Spleen (tissue), 11 donors: ENCODE results near the gene P2RY11. TPM values are rescaled to one million over a fixed set of nuclear protein-coding genes. Genes with fewer than 3 reads are reported as not detected.

Experiments used
- DNase-seq: peaks from one replicate; pipeline ENCODE4 v3.0.0-alpha.2; 2020
- H3K27ac ChIP-seq, 8 donors: fragments of 200-600 bp; sonication (generic) in 7 of 8; 1 replicate in 4 of 8; 2 replicates in 4 of 8; pipeline versions ENCODE4 v1.5.0 to v1.8.0; 2016 to 2021; ENCODE audit warnings: inconsistent platforms in 4 of 8, mild to moderate bottlenecking in 4 of 8, moderate library complexity in 1 of 8
- H3K27me3 ChIP-seq, 7 donors: fragments of 200-600 bp; sonication (generic) in 6 of 7; replicated peaks in 1 of 7; 1 replicate in 4 of 7; 2 replicates in 3 of 7; pipeline versions ENCODE4 v1.5.0 to v1.8.0; 2016 to 2021; ENCODE audit warnings: inconsistent platforms in 3 of 7, mild to moderate bottlenecking in 1 of 7
- H3K36me3 ChIP-seq, 6 donors: fragments of 200-600 bp; sonication (generic) in 5 of 6; 1 replicate in 4 of 6; 2 replicates in 2 of 6; pipeline versions ENCODE4 v1.5.0 to v1.8.0; 2016 to 2021; ENCODE audit warnings: inconsistent platforms in 2 of 6
- H3K4me1 ChIP-seq, 6 donors: fragments of 200-600 bp; sonication (generic) in 5 of 6; 1 replicate in 3 of 6; 2 replicates in 3 of 6; pipeline versions ENCODE4 v1.5.0 to v1.8.0; 2016 to 2021; ENCODE audit warnings: inconsistent platforms in 3 of 6
- H3K4me3 ChIP-seq, 8 donors: fragments of 200-600 bp; sonication (generic) in 7 of 8; 1 replicate in 4 of 8; 2 replicates in 4 of 8; pipeline versions ENCODE4 v1.5.0 to v1.8.0; 2016 to 2021; ENCODE audit warnings: inconsistent platforms in 4 of 8, mild to moderate bottlenecking in 4 of 8, moderate library complexity in 2 of 8
- H3K9me3 ChIP-seq, 8 donors: fragments of 200-600 bp; sonication (generic) in 7 of 8; 1 replicate in 4 of 8; 2 replicates in 4 of 8; pipeline versions ENCODE4 v1.5.0 to v1.8.0; 2016 to 2021; ENCODE audit warnings: inconsistent platforms in 4 of 8
- CTCF ChIP-seq, 11 experiments: fragments of 200-600 bp in 7 of 11; fragments of 450-650 bp in 4 of 11; sonication (generic) in 4 of 11; IDR thresholded peaks in 8 of 11; conservative IDR thresholded peaks in 3 of 11; 1 replicate in 7 of 11; 2 replicates in 4 of 11; pipeline versions ENCODE4 v1.4.0 to v1.8.0; 2016 to 2021; ENCODE audit warnings: antibody characterized with exemption in 11 of 11, inconsistent platforms in 4 of 11, mild to moderate bottlenecking in 1 of 11
- POLR2A ChIP-seq, 3 donors: fragments of 450-650 bp; IDR thresholded peaks; one replicate each; pipeline ENCODE4 v1.5.1; 2017; ENCODE audit warnings: antibody characterized with exemption in 3 of 3, mild to moderate bottlenecking in 1 of 3
- POLR2AphosphoS5 ChIP-seq, 3 donors: sonication (generic); formaldehyde crosslinking; IDR thresholded peaks; one replicate each; pipeline ENCODE4 v1.5.1; 2017; ENCODE audit warnings: antibody characterized with exemption in 3 of 3
- WGBS, 5 donors: extraction: QIAGEN DNeasy Blood & Tissue Kit in 3 of 5; methylation state at CpG; one replicate each; pipeline versions ENCODE4 v1.1.5 to v1.1.7; 2013 to 2018; 5-methylcytosine and 5-hydroxymethylcytosine counted together
- intact Hi-C: fragments of 100-400 bp; cut with DNase I; formaldehyde crosslinking; loops from one replicate; pipeline ENCODE4 v1.15.0; 2023; ENCODE audit warnings: low total_unique reads
- polyA plus RNA-seq, 3 donors: library from polyadenylated mRNA; stranded (reverse); fragments of 200-250 nt; gene quantifications; one replicate each; pipeline ENCODE4 v1.2.1, GENCODE V29; 2013
- total RNA-seq, 7 donors: library from RNA; depleted of rRNA in 3 of 7; stranded (reverse); fragments of >200 nt in 3 of 7; fragmentation: NEBNext Ultra II Directional in 4 of 7; extraction: Animal tissue kit (Norgen Biotek cat#: 25700) in 4 of 7; gene quantifications; one replicate each; pipeline versions ENCODE4 v1.1.0 to v1.2.1, GENCODE V29; 2016 to 2021
- donor health status: healthy with polysubstance abuse.
- donor health status: DM: no; HTN: no; CAD: no; lungs with moderate emphysema.
- donor health status: DM: no; HTN: no; CAD: no.
- donor health status: Bipolar disorder and iron deficiency.
- donor health status: healthy.
- donor health status: DM: no; HTN: no; CAD: no.
- donor health status: DM: yes; HTN: yes; CAD: no.

P2RY11 gene
- total and polyA plus RNA-seq, 10 donors = 7.9 to 24.2 (median 16.9) TPM

DNA sequence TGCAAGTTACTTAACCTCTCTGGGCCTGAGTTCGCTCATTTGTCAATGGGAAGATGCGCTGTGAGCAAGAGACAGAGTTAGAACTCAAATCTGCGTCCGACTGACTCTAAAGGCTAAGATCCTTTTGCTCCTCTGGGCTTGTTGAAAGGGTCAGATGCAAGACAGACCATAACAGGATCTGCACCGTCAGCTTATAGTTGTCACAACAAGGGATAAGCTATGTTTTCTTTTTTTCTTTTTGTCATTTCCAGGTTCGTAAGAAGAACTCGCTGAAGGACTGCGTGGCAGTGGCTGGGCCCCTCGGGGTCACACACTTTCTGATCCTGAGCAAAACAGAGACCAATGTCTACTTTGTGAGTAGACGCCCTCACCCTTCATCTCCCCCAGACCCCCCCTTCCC lies 4.2 kb upstream of the P2RY11 start:
- WGBS, 5 donors = 54 to 82% (median 69%) methylated on average over 10 of the region's 10 CpGs
- no peak for TF ChIP-seq POLR2AphosphoS5 (IDR thresholded peaks at IDR 0.05)
- Histone ChIP-seq H3K27me3 (no peaks in the 10 kb centered on the region), H3K9me3 (no peaks in the 10 kb centered on the region), H3K4me3 (peak overlapping the region in 7 of 8 donors; percentile 88 to 99 (median 92)), H3K36me3 (peaks cover 5 to 46% (median 44%) of the 10 kb centered on the region in 6 donors), H3K27ac (peak overlapping the region in 6 of 8 donors; percentile 86 to 95 (median 92)), H3K4me1 (peaks cover 25 to 99% (median 78%) of the 10 kb centered on the region in 6 donors)
- no peak for DNase-seq
- intact Hi-C loops = no loop called here

- TF ChIP-seq CTCF (IDR thresholded peaks at IDR 0.05 in 8 of 11, conservative IDR thresholded peaks at IDR 0.05 in 3 of 11) = no peak
- no peak for TF ChIP-seq POLR2A (IDR thresholded peaks at IDR 0.05)
- TF ChIP-seq POLR2AphosphoS5 (IDR thresholded peaks at IDR 0.05) = no peak
- Histone ChIP-seq H3K36me3 (peaks cover 5 to 46% (median 44%) of the 10 kb centered on the region in 6 donors), H3K9me3 (no peaks in the 10 kb centered on the region), H3K4me1 (peaks cover 26 to 99% (median 78%) of the 10 kb centered on the region in 6 donors), H3K27me3 (no peaks in the 10 kb centered on the region), H3K27ac (peak overlapping the region in 1 of 8 donors; percentile 11), H3K4me3 (peak overlapping the region in 1 of 8 donors; percentile 92)
- intact Hi-C loops = no loop called here
- no peak for DNase-seq
- WGBS, 5 donors = 89 to 100% (median 92%) methylated on average over 3 to 14 of the region's 14 CpGs
Observed at GRCh38 chr19:10107817-10108367, 3.6 kb upstream of the P2RY11 start.

DNA sequence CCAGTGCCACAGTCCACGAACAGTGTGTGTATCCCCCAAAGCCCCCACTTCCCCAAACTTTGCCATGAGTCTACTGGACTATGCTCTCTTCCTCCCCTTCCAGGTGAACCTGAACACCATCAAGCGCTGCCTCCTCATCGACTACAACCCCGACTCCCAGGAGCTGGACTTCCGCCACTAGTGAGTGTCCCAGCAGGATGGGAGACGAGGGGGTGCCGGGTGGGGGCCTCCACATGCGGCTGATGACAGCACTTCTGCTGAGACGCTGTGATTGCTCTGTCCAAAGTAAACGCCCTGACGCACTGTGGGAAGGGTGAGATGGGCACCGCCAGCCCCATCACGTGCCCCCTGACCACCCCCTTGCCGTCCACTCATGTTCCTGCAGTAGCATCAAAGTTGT lies 2.0 kb upstream of the P2RY11 start:
- no peak overlapping the region for H3K4me3 ChIP-seq
- peaks cover 5 to 57% (median 53%) of the 10 kb centered on the region in 6 donors for H3K36me3 ChIP-seq
- WGBS, 5 donors = 90 to 96% (median 92%) methylated on average over 12 to 14 of the region's 14 CpGs
- intact Hi-C loops = no loop called here
- no peak for DNase-seq
- H3K27ac ChIP-seq = peak overlapping the region in 1 of 8 donors; percentile 87
- TF ChIP-seq POLR2A (IDR thresholded peaks at IDR 0.05) (no peak), POLR2AphosphoS5 (IDR thresholded peaks at IDR 0.05) (no peak), CTCF (IDR thresholded peaks at IDR 0.05 in 8 of 11, conservative IDR thresholded peaks at IDR 0.05 in 3 of 11) (no peak)
- no peaks in the 10 kb centered on the region for H3K27me3 ChIP-seq
- H3K9me3 ChIP-seq = no peaks in the 10 kb centered on the region
- H3K4me1 ChIP-seq = peaks cover 29 to 99% (median 84%) of the 10 kb centered on the region in 6 donors

DNA sequence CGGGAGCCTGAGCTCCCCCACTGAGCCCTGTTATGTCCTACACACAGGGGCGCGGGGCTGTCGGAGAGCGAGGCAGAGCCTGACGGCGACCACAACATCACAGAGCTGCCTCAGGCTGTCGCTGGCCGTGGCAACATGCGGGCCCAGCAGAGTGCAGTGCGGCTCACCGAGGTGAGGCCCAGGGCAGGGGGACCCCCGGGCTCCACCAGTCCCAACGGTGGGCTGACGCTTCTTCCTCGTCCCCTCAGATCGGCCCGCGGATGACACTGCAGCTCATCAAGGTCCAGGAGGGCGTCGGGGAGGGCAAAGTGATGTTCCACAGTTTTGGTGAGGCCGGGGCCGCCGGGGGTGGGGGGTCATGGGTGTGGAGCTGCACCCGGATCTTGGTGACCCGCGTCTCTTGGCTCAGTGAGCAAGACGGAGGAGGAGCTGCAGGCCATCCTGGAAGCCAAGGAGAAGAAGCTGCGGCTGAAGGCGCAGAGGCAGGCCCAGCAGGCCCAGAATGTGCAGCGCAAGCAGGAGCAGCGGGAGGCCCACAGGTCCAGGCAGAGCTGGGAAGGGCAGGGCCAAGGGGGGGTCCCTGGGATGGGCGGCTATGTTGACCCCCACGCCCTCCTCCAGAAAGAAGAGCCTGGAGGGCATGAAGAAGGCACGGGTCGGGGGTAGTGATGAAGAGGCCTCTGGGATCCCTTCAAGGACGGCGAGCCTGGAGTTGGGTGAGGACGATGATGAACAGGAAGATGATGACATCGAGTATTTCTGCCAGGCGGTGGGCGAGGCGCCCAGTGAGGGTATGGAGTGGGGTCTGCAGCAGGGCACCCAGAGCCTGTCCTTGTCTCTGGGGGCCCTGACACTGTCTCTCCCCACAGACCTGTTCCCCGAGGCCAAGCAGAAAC lies 1.2 kb upstream of the P2RY11 start:
- Histone ChIP-seq H3K27me3 (no peaks in the 10 kb centered on the region), H3K27ac (peak overlapping the region in 6 of 8 donors; percentile 2 to 87 (median 67)), H3K36me3 (peaks cover 5 to 65% (median 61%) of the 10 kb centered on the region in 6 donors), H3K4me1 (peaks cover 29 to 99% (median 77%) of the 10 kb centered on the region in 6 donors), H3K4me3 (no peak overlapping the region), H3K9me3 (no peaks in the 10 kb centered on the region)
- intact Hi-C loops = loop anchor here (10.0 kb wide), 1 partner anchor 144 kb away; the partner anchor contains the start of gene MRPL4
- no peak for DNase-seq
- TF ChIP-seq CTCF (IDR thresholded peaks at IDR 0.05 in 8 of 11, conservative IDR thresholded peaks at IDR 0.05 in 3 of 11) (no peak), POLR2AphosphoS5 (IDR thresholded peaks at IDR 0.05) (peak in 1 of 3 donors; percentile 46)
- 80 to 92% (median 88%) methylated on average over 24 to 44 of the region's 44 CpGs for WGBS, 5 donors
